HG02763 (cell line): ENCODE data around the gene CEBPA.

ENCODE experiments used
- ATAC-seq: cut with Tn5 transposase; IDR thresholded peaks from one replicate; pipeline ENCODE4 v1.9.1; 2021; ENCODE audit warnings: mild to moderate bottlenecking, moderate library complexity; ENCODE audit not compliant: unreplicated experiment

The CEBPA gene

DNA sequence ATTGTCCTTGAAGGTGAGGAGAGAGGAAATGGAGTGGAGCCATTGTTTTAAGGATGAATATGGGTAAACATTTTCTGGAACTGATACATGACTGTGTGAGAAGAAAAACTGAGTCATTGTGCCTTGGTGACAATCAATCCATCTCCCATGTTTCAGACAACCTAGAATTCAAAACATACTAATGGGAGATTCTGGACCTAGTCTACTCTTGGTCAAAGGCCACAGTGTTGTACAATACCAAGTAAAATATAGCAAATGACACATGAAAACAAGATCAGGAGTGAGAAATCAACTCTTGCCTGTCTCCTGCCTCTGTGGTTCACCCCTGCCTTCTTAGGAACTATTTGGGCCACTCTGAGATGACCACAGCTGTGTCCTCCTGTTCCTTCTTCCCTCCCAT, 13.1 kb downstream of the CEBPA start:
- ATAC-seq: no peak

DNA sequence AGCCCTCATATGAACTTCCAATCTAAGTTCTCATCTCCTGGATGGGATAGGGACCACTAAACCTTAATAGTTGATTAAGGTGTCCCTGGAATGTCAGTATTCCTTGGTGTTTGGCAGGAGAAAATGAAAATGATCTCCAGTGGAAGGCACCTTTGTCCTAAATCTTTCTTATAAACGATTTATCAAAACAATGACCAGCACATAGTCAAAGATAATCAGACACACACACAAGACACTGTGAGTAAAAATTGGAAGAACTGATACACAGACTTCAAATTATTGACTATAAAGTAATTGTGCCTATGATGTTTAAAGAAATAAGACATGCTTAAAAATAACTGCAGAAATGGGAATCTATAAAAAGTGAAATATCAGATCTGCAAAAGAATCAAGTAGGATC, 13.7 kb downstream of the CEBPA start:
- ATAC-seq: no peak

DNA sequence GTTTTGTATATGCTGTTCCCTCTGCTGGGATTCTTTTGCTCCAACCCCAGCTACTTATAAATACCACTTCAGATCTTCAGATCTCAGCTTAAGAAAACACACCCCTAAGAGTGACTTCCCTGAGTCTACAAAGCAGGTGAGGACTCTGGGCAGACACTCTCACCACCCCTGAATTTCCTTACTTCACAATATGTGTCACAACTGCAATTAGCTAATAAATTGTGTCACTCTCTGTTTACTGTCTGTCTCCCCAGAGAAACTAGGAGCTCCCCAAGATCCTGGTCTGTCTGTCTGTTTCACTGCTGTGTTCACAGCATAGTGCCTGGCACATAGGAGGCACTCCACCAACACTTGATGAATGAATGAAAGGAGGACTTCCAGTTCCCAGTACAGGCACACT, 14.4 kb downstream of the CEBPA start:
- ATAC-seq: no peak

DNA sequence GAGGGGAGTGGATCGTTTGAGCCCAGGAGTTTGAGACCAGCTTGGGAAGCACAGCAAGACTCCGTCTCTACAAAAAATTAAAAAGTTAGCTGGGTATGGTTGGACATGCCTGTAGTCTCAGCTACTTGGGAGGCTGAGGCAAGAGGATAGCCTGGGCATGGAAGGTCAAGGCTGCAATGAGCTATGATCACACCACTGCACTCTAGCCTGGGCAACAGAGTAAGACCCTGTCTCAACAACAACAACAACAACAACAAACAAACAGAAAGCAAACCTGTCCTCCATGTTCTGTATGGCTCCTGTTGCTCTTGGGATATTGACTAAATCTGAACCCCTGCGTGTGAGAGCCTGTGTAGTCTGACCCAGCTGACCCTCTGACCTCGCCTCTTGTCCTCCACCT, 14.9 kb downstream of the CEBPA start:
- ATAC-seq: no peak

DNA sequence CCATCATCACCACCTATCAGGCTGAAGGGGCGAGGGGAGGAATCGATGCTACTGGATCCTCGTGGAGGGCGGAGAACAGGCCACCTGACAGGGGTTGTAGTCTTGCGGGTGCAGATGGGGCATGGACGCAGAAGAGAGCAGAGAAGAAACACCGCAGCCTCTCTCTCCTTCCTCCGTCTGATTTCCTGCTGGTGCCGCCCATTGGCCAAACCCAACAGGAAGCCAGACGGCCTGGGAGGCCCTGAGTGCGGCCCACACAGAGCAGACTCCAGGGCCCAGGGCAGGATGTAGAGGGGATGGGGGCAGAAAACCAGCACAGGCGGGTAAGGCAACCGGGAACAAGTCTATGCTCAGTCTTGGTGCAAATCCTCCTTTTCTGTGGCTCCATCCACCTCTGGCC, 15.4 kb downstream of the CEBPA start:
- no peak for ATAC-seq

DNA sequence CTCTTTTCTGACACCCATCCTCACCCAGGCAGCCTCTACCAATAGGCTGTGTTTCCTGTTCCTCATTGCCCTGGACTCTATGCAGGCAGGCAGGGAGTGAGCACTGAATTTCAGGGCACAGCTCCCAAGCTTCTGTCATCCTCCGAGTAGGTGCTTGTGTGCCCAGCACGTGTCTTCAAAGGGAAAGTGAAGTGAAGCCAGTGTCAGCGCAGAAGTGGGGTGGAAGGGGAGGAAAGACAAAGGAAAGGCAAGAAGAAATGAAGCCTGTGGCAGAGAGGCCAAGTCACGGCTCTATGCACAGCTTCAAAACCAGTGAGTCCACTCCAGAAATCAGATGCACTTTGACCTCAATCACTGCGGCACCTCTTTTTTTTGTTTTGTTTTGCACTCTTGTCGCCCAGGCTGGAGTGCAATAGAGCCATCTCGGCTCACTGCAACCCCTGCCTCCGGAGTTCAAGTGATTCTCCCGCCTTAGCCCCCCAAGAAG, 16.9 kb downstream of the CEBPA start:
- ATAC-seq: no peak

DNA sequence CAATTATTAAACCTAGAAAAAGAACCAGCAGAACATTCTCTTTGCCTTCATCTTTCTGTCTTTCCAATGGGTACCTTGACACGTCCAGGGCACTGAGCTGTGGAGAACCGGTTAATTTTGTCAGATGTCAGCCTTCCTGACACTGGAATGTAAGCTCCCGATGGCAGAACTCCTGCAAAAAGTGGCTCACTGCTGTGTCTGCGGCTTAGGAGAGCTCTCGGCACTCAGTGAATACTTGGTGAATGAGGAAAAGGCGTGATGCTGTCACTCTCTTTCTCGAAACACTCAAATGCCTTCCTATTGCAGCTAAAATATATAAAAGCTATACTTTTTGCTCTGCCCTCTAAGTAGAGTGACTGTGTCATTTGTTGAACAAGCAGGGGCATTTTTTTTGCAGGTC, 17.6 kb downstream of the CEBPA start:
- no peak for ATAC-seq

DNA sequence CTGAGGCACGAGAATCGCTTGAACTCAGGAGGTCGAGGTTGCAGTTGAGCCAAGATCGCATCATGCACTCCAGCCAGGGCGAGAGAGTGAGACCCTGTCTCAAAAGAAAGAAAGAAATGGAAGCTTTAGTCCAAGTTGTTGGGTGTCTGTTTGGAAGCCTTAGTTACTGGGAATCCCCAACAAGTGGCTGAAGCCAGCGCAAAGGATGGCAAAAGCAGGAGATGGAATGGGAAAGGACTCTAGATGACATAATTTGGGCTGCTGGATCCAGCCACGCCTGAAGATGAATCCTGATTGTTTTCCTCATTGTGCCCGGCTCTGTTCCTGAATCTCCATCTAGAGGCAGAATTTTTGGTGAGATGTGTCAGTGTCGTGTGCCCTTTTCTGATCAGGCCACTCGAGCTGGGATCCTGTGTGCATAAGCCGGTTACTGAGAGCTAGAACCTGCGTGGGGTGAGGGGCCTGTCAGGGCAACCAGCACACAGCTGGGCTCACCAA, 18.1 kb downstream of the CEBPA start:
- ATAC-seq: no peak

DNA sequence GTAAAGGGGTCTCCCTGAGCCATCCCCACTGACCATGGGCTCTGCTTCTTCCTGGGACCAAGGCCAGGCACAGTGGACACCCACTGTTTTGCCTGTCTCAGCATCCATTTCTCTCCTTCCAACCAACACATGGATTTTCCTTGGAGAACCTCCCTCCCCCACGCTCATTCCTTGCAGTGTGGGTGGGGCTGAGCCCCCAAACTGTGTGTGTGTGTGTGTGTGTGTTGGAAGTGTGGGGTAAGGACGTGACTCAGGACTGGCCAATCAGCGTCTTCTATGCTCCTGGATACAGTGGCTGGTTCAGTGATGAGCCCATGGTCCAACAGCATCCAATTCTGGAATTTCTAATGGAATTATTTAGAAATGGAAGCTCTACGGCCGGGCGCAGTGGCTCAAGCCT, 18.7 kb downstream of the CEBPA start:
- ATAC-seq: no peak

DNA sequence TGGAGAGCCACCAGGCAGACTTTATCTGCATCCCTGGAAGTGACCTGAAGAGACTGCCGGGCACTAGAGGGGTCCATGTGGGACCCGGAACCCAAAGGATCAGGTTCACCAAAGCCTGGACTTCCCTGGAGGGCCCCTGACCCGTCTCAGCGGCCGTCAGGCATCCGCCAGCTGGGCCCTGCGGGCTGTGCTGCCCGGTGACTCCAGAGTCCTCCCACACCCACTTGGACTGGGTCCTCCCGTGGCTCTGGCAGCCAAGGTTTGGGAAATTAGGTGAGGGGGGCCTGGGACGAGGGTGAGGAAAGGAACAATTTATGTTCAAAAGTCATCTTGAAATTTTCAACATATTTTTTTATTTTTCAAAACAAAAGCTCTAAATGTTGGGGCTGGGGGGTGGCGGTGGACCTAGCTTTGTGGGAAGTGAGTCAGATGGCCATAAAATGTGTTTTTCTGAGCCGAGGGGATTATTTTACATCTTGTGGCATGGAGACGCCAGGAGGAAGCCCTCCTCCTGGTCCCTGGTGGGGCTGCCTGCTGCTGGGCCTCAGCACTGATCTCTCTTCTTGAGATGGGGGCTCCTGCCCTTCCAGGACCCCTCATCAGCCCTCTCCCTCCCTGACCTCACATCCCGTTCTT, 20.2 kb downstream of the CEBPA start:
- ATAC-seq: no peak

DNA sequence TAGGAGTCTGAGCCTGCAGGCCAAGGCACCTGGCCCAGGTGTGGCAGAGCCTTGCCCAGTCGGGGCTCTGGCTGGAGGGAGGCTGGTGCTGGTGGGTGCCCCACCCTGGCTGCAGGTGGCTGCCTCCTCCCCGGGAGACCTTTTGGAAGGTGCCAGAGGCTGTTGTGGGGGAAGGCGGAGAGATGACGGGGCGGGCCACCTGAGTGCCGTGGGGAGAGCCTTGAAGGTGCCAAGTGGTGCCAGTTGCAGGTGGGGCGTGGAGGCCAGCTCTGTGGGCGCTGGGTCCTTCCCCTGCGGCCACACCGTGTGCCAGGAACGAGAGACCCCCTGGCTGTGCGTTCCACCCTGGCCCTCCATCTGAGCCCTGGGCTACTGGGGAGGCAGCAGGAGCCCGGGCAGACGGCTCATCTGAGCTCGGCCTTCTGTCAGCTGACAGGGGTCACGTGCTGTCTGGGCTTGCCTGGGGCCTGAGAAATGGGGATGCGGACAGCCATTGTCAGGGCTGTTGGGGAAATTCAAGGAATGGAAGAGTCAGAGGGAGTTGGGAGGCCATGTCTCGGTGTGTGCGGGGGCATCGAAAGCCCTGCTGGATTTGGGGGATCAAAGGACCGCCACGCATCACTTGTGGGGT, 20.9 kb downstream of the CEBPA start:
- no peak for ATAC-seq

DNA sequence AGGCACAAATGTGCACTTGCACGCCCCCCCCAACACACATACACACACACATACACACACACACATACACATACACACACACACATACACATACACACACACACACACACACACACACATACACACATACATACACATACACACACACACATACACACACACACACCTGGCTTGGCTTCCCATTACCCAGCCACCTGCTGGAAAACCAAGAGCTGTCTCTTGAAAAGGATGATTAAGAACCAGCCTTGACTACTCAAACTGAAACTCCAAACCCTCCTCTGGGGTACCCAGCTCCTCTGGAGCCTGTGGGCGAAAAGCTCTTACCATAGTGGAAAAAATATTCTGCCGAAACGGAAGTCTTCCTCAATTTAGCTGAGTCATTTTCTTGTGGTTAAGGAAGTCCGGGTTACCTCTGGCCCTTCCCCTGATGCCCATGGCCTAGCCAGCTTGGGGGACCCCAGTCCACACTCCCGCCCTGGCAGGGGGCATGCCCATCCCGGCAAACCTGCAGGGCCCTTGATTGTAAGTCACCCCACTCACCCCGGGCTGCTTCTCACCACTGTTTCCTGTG, 21.9 kb downstream of the CEBPA start:
- peak; percentile 73 for ATAC-seq

DNA sequence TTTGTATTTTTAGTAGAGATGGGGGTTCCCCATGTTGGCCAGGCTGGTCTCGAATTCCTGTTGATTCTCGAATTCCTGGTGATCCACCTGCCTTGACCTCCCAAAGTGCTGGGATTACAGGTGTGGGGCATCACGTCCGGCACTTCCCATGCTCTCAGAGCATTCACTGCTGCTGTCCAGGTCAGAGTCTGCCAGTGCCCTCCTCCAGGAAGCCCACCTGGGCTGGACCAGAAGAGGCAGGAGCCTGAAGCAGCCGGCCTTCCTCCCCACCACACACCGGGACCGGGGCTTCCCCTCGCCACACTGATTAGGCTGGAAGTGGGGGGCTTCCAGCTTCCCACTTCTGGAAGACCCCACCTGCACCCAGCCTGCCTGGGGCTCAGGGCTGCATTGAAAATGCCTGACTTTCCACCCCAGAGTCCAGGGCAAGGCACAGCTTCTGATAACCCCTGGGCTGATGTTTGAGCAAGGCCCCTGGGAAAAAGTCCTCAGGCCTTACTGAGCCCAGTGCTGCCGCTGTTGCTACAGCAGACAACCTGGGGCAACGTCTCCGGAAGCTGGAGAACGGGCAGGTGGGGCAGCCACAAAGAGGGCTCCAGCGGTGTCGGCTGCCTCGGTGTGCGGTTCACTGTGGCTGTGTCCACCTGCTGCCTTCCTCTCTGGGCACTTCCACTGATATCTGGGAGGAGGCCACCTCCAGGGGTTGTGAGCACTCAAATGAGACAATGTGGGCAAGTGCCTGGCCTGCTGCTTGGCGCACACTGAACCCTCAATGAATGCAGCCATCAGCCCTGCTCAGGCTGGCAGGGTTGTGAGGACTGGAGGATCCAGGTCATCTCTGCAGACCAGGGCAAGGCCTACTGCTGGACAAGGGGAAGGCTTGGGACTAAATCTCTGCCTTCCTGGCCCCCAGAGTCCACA, 22.6 kb downstream of the CEBPA start:
- no peak for ATAC-seq

DNA sequence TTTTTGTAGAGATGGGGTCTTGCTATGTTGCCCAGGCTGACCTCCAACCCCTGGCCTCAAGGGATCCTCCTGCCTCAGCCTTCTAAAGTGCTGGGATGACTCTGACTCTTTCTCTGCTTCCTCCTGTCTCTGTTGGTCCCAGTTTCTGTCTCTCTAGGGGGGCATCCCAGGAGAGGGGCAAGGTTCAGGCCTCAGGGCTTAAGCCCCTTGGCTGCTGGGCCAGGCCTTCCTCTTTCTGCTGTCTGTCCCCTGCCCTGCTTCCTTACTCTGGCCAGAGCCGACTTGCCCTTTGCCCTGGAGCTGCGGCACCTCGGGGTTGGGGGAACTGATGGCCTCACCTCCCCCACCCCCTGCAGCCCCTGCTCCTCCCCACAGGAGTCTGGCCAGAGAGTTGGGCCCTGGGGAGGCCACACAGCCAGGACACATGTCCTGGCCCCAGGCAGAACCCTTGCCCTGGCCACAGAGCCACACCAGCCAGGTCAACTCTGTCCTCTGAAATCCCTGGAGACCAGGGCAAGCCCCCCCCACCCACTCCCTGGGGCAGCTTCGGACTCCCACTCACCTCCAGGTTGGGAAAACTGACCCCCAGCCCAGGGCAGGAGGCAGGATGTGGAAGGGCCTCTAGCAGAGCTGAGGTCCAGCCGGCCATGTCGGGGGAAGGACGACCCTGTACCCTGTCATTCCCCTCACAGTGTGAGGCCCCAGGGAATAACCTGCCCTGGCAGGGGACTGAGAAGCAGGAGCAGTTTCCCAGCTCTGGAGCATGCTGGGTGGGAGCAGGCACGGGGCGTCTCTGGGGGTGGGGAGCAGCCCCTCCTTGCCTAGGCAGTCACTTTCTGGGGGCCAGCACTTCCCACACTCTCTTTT, 23.7 kb downstream of the CEBPA start:
- ATAC-seq: no peak

DNA sequence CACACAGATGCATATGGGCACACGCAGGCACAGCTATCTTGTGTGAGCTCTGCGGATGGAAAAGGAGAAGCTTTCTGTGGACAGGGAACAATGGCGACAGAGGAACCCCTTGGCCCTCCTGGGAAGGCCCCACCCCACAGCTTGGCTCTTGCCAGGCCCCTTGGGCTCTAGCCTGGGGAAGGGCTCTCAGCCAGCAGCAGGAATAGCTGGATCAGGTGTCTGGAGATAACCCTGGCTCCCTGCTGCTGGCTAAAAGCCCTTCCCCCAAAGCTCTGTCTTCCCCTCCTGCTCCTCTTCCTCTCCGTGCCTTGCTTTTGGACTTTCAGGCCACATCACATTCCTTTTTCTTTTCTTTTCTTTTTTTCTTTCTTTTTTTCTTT, 24.3 kb downstream of the CEBPA start:
- no peak for ATAC-seq

DNA sequence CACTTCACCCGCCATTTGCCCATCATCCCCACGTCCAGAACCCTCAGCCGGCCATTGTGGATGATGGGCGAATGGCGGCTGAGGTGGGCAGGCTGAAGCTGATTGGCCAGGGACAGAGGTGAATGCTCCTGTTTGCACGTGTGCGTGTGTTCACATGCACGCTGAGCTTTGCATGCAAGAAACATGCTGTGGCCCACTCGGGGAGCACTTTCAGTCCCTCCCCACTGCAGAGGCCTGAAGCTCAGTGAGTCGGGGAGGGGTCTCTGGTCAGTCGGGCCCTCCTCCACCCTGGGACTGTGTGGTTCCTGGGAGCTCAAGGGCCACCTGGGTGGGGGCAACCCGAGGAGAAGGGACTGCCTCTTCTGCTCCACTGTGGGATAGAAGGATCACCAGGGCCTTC, 24.9 kb downstream of the CEBPA start:
- ATAC-seq: no peak

DNA sequence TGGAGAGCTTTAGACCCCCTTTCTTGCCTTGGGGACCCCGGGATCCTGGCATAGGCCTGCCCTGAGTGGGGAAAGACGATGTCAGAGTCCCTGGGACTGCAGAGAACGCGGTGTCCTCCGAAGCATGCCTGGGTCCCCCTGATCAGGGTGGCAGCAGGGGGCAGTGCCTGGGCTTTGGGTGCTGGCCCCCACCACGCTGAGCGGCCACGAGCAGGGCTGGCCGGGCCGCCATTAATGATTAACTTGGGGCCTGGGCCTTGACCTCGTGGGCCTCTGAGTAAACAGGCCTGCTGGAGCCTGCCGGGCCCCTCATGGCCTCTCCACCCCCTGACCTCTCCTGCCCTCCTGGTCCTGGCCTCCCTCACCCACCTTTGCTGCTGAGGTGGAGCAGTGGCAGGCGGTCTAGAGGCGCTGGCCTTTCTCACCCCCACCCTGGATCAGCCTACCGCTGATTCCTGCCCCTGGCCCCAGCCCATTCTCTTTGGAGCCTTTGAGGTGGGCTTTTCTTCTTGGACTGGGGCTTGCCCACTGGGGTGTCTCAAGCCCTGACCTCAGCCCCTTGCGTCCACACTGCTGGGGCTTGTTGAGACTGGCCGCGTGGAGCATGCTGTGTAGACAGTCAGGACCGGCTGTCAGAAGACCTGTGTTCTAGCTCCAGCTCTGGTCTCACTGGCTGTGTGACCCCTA, 26.3 kb downstream of the CEBPA start:
- no peak for ATAC-seq

DNA sequence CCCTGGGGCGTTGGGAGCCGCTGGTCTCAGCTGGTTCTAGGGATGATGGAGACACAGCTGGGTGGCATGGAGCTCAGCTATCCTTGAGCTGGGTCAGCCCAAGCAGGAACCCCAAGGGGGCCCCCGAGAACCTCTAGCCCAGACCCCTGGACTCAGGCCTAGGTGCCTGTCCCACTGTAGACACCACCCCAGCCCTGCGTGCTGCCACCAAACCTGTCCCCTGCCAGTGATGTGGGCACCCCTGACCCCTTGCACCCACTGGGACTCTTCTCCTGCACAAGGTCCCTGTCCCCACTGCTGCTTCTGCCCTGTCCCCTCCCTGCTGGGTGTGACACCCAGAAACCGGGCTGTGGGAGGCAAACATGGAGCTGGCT, 26.8 kb downstream of the CEBPA start:
- ATAC-seq: no peak

DNA sequence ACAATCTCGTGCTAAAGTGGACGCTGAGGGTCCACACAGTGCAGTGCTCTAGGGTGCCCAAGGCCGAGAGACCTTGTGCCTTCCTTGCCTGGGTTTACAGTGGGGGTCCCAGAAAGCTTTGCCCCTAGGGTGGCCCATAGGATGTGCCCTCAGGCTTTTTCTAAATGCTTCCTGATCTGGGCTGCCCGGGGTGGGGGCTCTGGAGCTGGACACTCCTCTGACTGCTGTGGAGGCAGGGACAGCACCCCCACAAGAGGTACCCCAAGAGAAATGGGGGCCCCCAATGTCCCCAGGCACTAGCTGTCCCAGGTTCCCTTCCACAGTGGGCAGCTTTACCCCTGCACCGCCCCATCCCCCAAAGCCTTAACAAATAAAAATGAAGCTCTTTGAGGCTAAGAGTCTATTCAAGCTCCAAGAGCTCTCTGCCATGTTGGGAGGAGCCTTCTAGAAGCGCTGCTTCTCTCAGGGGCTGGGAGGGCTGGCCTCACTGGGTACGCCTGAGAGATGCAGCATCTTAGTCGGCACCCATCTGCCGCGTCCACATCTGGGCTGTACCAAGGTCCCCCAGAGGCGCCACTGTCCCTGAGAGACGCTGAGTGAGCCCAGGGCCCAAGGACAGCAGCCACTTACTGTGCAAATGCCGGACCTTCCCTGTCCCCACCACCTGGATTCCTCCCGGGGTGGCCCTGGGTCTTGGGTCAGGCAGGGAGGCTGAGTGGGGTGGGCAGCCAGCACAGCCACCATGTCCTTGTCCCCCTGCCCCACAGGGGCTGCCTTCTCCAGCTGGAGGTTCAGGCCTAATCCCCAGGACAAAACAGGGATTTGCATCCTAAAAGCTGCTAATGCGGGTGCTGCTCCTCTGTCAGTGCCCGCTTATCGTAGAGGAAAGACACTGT, 27.4 kb downstream of the CEBPA start:
- no peak for ATAC-seq
